Neural cell (in vitro differentiated cells): ENCODE measurements around the gene VPS33B. TPM values are rescaled to one million over a fixed set of nuclear protein-coding genes. Genes with fewer than 3 reads are reported as not detected.

ENCODE experiments used
- H2AFZ ChIP-seq: fragments of 200-600, 300-800 bp; sonication (generic), shearing (Covaris generic); 2 replicates; pipeline ENCODE4 v1.6.0; 2014; ENCODE audit warnings: low read depth, mild to moderate bottlenecking, antibody characterized with exemption, low read length, moderate library complexity
- H3F3A ChIP-seq: fragments of 200-600 bp; shearing (Covaris generic); 2 replicates; pipeline ENCODE4 v1.6.1; 2016; ENCODE audit warnings: mild to moderate bottlenecking, moderate library complexity, mixed read lengths, antibody characterized with exemption, low read length; ENCODE audit not compliant: insufficient read depth, poor library complexity, severe bottlenecking
- H3K27ac ChIP-seq: fragments of 200-600, 300-800 bp; sonication (generic), shearing (Covaris generic); 2 replicates; pipeline ENCODE4 v1.5.1; 2014; ENCODE audit warnings: mild to moderate bottlenecking, low read length, moderate library complexity
- H3K27me3 ChIP-seq: fragments of 300-800, 200-600 bp; sonication (generic), shearing (Covaris generic); 2 replicates; pipeline ENCODE4 v1.6.0; 2014; ENCODE audit warnings: mild to moderate bottlenecking, low read depth, low read length, moderate library complexity; ENCODE audit not compliant: insufficient read depth
- H3K36me3 ChIP-seq: fragments of 300-800, 200-600 bp; sonication (generic), shearing (Covaris generic); 2 replicates; pipeline ENCODE4 v1.5.1; 2014; ENCODE audit warnings: mild to moderate bottlenecking, antibody characterized with exemption, low read length, moderate library complexity; ENCODE audit not compliant: insufficient read depth
- H3K4me2 ChIP-seq: fragments of 300-800, 200-600 bp; sonication (generic), shearing (Covaris generic); 2 replicates; pipeline ENCODE4 v1.6.0; 2014; ENCODE audit warnings: mild to moderate bottlenecking, low read length
- H3K4me3 ChIP-seq: fragments of 300-800, 200-600 bp; sonication (generic), shearing (Covaris generic); 2 replicates; pipeline ENCODE4 v1.5.1; 2014; ENCODE audit warnings: mild to moderate bottlenecking, low read length, moderate library complexity
- H3K79me2 ChIP-seq: fragments of 200-600 bp; shearing (Covaris generic); replicated peaks from 2 replicates; pipeline ENCODE4 v1.6.0; 2014; ENCODE audit warnings: mild to moderate bottlenecking, low read length, moderate library complexity; ENCODE audit not compliant: insufficient read depth
- H3K9ac ChIP-seq: fragments of 300-800, 200-600 bp; sonication (generic), shearing (Covaris generic); 2 replicates; pipeline ENCODE4 v1.6.1; 2016; ENCODE audit warnings: mild to moderate bottlenecking, low read length, mixed read lengths
- H3K9me2 ChIP-seq: fragments of 200-600 bp; shearing (Covaris generic); 2 replicates; pipeline ENCODE4 v1.6.1; 2016; ENCODE audit warnings: mild to moderate bottlenecking, low read length, mixed read lengths; ENCODE audit not compliant: insufficient read depth
- H3K9me3 ChIP-seq: fragments of 200-600, 300-800 bp; sonication (generic), shearing (Covaris generic); 2 replicates; pipeline ENCODE4 v1.6.1; 2016; ENCODE audit warnings: mild to moderate bottlenecking, mixed run types, low read length, moderate library complexity, mixed read lengths
- H4K20me1 ChIP-seq: fragments of 200-600 bp; shearing (Covaris generic); 2 replicates; pipeline ENCODE4 v1.6.1; 2016; ENCODE audit warnings: mild to moderate bottlenecking, mixed run types; ENCODE audit not compliant: insufficient read depth
- CTCF ChIP-seq: fragments of 450-650 bp; IDR thresholded peaks from 2 replicates; pipeline ENCODE4 v1.5.1; 2014; ENCODE audit warnings: antibody characterized with exemption, mild to moderate bottlenecking, moderate library complexity; ENCODE audit not compliant: poor library complexity, severe bottlenecking
- EP300 ChIP-seq: fragments of 450-650 bp; conservative IDR thresholded peaks from 2 replicates; pipeline ENCODE4 v1.6.1; 2014; ENCODE audit warnings: antibody characterized with exemption, mild to moderate bottlenecking, moderate library complexity; ENCODE audit not compliant: poor library complexity, severe bottlenecking
- EZH2 ChIP-seq: fragments of 200-600, 300-800 bp; shearing (Covaris generic), sonication (generic); IDR thresholded peaks from 2 replicates; pipeline ENCODE4 v1.6.1; 2014; ENCODE audit warnings: antibody characterized with exemption, low read length, borderline replicate concordance, mild to moderate bottlenecking; ENCODE audit not compliant: insufficient read depth, poor library complexity, severe bottlenecking
- MXI1 ChIP-seq: fragments of 450-650 bp; conservative IDR thresholded peaks from 2 replicates; pipeline ENCODE4 v1.6.1; 2014; ENCODE audit warnings: antibody characterized with exemption, mild to moderate bottlenecking; ENCODE audit not compliant: poor library complexity, severe bottlenecking
- POLR2AphosphoS5 ChIP-seq: IDR thresholded peaks from 2 replicates; pipeline ENCODE4 v1.6.1; 2012
- RAD21 ChIP-seq: fragments of 450-650 bp; conservative IDR thresholded peaks from 2 replicates; pipeline ENCODE4 v1.6.1; 2014; ENCODE audit warnings: antibody characterized with exemption, mild to moderate bottlenecking, moderate library complexity
- SMC3 ChIP-seq: fragments of 450-650 bp; conservative IDR thresholded peaks from 2 replicates; pipeline ENCODE4 v1.6.1; 2014; ENCODE audit warnings: antibody characterized with exemption, mild to moderate bottlenecking, moderate library complexity; ENCODE audit not compliant: poor library complexity
- TAF1 ChIP-seq: IDR thresholded peaks from 2 replicates; pipeline ENCODE4 v1.6.1; 2012; ENCODE audit warnings: low read depth
- polyA plus RNA-seq: library from polyadenylated mRNA; depleted of rRNA; stranded (reverse); fragments of >200 nt; gene quantifications from 2 replicates; pipeline ENCODE4 v1.2.3, GENCODE V29; 2014
- TF ChIP-seq, protein P1 (sequence below): IDR thresholded peaks from 2 replicates; pipeline ENCODE4 v1.6.1; 2012; ENCODE audit warnings: borderline replicate concordance

VPS33B gene
- polyA plus RNA-seq, 1 donor from 2014 or later = 54.9 TPM

GRCh38 chr15:91061997-91062396, 39.6 kb upstream of the VPS33B start:
- H3K9me3 ChIP-seq = peaks cover 3% of the 10 kb centered on the region
- H3K9me2 ChIP-seq = no peaks in the 10 kb centered on the region
- no peak overlapping the region for H2AFZ ChIP-seq
- H3K9ac ChIP-seq = no peak overlapping the region
- H3K4me2 ChIP-seq = no peak overlapping the region
- no peak for TF ChIP-seq SMC3
- TF ChIP-seq MXI1 = no peak
- TF ChIP-seq CTCF = no peak
- H3K79me2 ChIP-seq = no peaks in the 10 kb centered on the region
- H3K27ac ChIP-seq = no peak overlapping the region
- no peaks in the 10 kb centered on the region for H3K27me3 ChIP-seq
- no peaks in the 10 kb centered on the region for H4K20me1 ChIP-seq
- no peaks in the 10 kb centered on the region for H3K36me3 ChIP-seq
- H3F3A ChIP-seq = no peaks in the 10 kb centered on the region
- no peak overlapping the region for H3K4me3 ChIP-seq

DNA sequence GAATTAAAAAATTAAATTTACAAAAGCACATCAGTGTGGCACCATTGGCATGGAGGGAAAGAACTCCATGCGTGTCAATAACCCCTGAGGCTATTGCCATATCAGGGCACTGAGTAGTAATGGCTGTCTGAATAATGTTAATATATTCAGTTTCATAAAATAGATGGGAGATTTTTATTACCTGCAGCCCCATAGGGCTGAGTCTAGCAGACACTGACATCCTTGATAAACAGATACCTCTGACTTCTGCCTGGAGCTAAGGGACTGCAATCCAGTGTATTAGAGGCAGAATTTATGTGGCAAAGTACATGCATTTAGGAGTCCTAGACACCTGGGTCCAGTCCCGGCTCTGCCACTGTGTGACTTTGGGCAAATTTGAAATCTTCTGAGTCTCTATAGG, 38.8 kb upstream of the VPS33B start:
- TF ChIP-seq RAD21 (no peak), MXI1 (no peak), EP300 (no peak), CTCF (no peak), TAF1 (no peak), SMC3 (no peak), POLR2AphosphoS5 (no peak), EZH2 (no peak)
- TF ChIP-seq, protein P1, sequence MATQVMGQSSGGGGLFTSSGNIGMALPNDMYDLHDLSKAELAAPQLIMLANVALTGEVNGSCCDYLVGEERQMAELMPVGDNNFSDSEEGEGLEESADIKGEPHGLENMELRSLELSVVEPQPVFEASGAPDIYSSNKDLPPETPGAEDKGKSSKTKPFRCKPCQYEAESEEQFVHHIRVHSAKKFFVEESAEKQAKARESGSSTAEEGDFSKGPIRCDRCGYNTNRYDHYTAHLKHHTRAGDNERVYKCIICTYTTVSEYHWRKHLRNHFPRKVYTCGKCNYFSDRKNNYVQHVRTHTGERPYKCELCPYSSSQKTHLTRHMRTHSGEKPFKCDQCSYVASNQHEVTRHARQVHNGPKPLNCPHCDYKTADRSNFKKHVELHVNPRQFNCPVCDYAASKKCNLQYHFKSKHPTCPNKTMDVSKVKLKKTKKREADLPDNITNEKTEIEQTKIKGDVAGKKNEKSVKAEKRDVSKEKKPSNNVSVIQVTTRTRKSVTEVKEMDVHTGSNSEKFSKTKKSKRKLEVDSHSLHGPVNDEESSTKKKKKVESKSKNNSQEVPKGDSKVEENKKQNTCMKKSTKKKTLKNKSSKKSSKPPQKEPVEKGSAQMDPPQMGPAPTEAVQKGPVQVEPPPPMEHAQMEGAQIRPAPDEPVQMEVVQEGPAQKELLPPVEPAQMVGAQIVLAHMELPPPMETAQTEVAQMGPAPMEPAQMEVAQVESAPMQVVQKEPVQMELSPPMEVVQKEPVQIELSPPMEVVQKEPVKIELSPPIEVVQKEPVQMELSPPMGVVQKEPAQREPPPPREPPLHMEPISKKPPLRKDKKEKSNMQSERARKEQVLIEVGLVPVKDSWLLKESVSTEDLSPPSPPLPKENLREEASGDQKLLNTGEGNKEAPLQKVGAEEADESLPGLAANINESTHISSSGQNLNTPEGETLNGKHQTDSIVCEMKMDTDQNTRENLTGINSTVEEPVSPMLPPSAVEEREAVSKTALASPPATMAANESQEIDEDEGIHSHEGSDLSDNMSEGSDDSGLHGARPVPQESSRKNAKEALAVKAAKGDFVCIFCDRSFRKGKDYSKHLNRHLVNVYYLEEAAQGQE = no peak
- Histone ChIP-seq H3K4me3 (no peak overlapping the region), H3K9me2 (no peaks in the 10 kb centered on the region), H4K20me1 (no peaks in the 10 kb centered on the region), H3K27me3 (no peaks in the 10 kb centered on the region), H3K27ac (no peak overlapping the region), H2AFZ (no peak overlapping the region), H3K79me2 (no peaks in the 10 kb centered on the region), H3F3A (no peaks in the 10 kb centered on the region), H3K9me3 (peaks cover 3% of the 10 kb centered on the region), H3K4me2 (no peak overlapping the region), H3K36me3 (no peaks in the 10 kb centered on the region), H3K9ac (no peak overlapping the region)
